ENCODE results near the gene TSHZ3.

DNA sequence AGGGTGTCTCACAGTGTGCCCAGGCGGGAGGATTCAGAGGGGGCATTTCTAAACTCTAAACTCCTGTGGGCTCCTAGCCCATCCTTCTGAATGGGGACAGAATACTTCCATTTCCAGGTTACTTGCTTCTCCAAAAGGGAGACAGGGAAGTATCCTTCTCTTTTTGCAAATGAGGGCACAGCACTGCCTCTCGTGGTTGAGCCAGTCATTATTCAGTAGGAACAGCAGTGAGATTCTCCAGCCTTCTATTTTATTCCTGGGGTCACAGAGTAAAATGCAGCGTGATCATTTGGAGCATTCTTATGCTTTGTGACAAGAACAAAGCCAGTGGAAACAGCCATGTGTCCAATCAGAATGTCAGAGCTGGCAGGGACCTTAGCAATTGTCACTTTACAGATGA is 15.7 kb upstream of the TSHZ3 start:
- TF ChIP-seq, protein P1, sequence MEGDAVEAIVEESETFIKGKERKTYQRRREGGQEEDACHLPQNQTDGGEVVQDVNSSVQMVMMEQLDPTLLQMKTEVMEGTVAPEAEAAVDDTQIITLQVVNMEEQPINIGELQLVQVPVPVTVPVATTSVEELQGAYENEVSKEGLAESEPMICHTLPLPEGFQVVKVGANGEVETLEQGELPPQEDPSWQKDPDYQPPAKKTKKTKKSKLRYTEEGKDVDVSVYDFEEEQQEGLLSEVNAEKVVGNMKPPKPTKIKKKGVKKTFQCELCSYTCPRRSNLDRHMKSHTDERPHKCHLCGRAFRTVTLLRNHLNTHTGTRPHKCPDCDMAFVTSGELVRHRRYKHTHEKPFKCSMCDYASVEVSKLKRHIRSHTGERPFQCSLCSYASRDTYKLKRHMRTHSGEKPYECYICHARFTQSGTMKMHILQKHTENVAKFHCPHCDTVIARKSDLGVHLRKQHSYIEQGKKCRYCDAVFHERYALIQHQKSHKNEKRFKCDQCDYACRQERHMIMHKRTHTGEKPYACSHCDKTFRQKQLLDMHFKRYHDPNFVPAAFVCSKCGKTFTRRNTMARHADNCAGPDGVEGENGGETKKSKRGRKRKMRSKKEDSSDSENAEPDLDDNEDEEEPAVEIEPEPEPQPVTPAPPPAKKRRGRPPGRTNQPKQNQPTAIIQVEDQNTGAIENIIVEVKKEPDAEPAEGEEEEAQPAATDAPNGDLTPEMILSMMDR (IDR thresholded peaks at IDR 0.05) = no peak
- TF ChIP-seq EP300 (IDR thresholded peaks at IDR 0.05) (no peak), POLR2A (IDR thresholded peaks at IDR 0.05) (no peak), POLR2AphosphoS5 (IDR thresholded peaks at IDR 0.05) (no peak)

Measured in stomach (tissue), 4 donors.